Measurements from ENCODE around the gene PRSS56.

Gene PRSS56

DNA sequence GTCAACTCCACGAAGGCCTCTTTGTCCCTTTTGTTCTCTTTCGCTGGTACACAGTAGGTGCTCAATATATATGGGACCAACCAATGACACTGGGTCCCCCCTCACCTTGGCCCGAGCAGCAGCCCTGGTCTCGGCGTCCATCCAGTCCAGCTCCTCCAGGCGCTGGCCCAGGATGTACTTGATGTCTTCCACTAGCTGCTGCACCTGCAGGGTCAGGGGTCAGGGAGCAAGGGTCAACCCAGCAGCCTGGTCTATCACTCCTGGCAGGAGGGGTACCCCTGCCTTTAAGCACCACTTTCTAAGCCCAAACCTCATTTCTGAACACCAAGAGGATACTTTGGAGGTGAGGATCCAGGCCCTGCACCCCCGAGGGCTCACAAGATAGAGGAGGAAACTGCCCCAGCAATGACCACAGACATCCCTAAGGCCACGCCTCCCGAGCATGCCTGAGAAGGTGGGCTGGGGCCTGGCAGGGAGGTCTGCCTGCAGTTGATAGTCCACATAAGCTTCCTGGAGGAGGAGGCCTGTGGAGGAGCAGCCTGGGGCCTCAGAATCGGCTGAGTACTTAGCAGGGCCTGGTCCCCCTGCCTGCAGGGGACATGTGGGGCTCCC is 36.8 kb upstream of the PRSS56 start:
- Mint-ChIP-seq H3K4me3 (no peak overlapping the region), H3K27me3 (peaks cover 41% of the 10 kb centered on the region)
- intact Hi-C loops (cut with micrococcal nuclease), result no loop called here

DNA sequence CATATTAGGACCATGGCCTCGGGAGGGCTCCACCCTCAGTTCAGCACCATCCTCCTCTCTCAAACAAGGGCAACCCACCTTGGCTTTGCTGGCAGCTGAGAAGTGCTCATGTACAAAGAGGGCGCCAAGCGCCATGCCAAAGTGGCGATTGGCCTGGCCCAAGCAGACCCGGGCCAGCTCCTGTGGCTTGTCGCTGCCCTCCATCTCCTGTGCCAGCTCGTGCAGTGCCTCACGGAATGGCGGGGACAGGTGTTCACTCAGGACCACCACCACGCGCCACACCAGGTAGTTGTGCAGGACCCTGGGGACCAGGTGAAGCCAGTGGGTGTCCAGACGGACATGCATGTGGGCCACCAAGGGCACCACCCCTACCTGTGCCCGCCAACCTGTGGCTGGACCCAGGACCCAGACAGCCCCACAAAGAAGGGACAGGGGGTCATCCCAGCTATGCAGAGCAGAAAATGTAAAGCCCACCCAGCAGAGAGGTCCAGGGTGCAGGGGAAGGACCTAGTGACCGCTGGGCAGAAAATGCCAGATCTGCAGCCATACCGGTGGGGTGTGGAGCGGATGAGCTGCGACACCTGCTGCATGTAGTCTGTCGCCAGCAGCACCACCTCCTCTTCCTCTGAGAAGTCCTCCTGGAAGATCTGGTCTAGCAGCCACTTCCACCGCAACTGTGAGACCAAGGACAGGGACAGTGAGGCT is 36.1 kb upstream of the PRSS56 start:
- Mint-ChIP-seq H3K9me3 (no peaks in the 10 kb centered on the region), H3K27me3 (peaks cover 48% of the 10 kb centered on the region), H3K36me3 (ENCODE audit: low read depth) (no peaks in the 10 kb centered on the region), H3K27ac (no peak overlapping the region), H3K4me3 (no peak overlapping the region), H3K4me1 (ENCODE audit: low read depth) (no peaks in the 10 kb centered on the region)
- intact Hi-C loops (cut with micrococcal nuclease), result no loop called here

More for the DNA sequence above, 36.8 kb upstream of the PRSS56 start:
- Mint-ChIP-seq H3K4me1 (ENCODE audit: low read depth) (no peaks in the 10 kb centered on the region), H3K36me3 (ENCODE audit: low read depth) (no peaks in the 10 kb centered on the region), H3K9me3 (no peaks in the 10 kb centered on the region), H3K27ac (no peak overlapping the region)

DNA sequence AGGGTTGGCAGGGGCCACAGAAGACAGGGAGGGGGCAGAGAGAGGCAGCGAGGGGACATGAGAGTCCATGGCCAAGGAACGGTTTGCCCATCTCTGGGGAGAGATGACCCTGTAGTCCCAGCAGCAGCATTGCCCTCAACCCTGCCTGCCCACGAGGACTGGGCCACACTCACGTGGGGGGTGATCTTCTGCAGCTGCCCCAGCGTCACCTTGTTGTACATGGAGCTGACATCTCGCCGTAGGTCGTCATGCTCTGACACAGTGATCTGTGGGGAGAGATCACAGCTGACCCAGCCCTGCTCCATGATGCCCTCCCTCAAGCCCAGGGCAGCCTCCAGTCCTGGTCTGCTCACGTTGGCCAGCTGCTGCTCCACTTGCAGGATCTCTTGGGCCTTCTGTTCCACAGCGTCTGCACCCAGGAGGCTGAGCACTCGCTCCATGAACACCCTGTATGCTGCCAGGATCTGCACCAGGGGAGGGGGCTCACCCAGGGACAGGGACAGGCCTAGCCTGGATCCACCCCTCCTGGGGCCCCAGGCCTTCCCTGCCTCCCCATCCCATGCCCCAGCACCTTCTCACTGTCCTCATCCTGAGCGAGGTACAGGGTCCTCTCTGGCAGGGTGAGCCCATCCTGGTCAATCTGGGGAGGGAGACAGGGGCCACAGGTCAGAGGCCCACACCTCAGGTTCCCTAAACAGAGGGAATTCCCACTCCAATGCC is 35.4 kb upstream of the PRSS56 start:
- no peaks in the 10 kb centered on the region for H3K36me3 Mint-ChIP-seq (ENCODE audit: low read depth)
- no peak overlapping the region for H3K4me3 Mint-ChIP-seq
- no peaks in the 10 kb centered on the region for H3K4me1 Mint-ChIP-seq (ENCODE audit: low read depth)
- H3K27me3 Mint-ChIP-seq, result peaks cover 55% of the 10 kb centered on the region
- no peak overlapping the region for H3K27ac Mint-ChIP-seq
- intact Hi-C loops (cut with micrococcal nuclease), result no loop called here
- H3K9me3 Mint-ChIP-seq, result no peaks in the 10 kb centered on the region

DNA sequence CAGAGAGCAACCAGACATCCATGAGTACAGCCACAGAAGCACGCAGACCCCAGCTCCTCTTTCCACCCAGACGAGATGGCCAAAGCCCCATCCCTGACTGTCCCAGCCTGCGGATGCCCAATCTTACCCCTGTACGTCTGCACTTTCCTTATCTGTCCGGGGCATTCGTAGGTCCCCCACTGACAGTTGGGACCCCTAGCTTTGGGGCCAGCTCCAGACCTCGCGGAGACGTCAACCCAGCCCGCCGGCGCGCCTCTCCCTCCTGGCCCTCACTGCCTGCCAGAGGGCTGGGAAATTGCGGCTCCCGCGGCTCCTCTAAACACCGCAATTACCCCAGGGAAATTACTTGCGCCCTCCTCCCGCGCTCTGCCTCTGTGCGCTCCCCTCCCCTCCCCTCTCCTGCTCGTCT is 34.8 kb upstream of the PRSS56 start:
- peaks cover 60% of the 10 kb centered on the region for H3K27me3 Mint-ChIP-seq
- H3K4me3 Mint-ChIP-seq, result no peak overlapping the region
- H3K27ac Mint-ChIP-seq, result no peak overlapping the region
- no peaks in the 10 kb centered on the region for H3K4me1 Mint-ChIP-seq (ENCODE audit: low read depth)
- no peaks in the 10 kb centered on the region for H3K9me3 Mint-ChIP-seq
- H3K36me3 Mint-ChIP-seq (ENCODE audit: low read depth), result no peaks in the 10 kb centered on the region
- intact Hi-C loops (cut with micrococcal nuclease), result no loop called here

DNA sequence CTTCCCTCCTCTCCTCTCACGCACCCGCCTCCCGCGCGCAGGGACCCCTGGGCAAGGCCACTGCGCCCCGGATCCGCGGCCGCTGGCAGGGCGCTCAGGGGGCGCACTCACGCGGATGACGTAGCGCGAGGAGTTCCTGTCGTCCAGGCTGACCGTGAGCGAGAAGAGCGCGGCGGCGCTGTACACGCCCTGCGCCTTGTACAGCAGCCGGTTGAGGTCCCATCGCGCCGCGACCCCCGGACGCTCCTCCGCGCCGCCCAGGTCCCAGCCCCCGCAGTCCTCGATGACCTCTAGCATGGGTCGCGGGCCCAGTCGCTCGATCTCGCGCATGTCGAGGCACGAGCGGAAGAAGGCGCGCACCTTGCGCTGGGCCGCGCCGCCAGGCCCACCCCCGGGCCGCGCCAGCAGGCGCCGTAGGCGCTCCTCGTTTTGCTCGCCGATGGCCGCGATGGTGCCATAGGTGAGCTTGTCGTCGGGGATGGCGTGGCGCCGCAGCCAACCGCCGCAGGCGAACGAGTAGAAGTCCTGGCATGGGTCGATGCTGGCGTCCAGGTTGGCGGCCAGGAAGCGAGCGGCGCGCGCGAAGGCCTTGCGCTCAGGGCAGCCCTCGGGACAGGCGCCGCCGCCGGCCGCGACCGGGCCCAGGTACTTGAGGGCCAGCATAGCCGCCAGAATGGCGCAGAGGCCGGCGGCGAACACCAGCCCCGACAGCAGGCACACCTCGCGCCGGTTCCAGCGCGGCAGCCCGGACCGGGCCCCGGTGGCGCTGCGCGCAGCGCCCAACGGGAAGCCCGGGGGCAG is 34.2 kb upstream of the PRSS56 start:
- no peaks in the 10 kb centered on the region for H3K4me1 Mint-ChIP-seq (ENCODE audit: low read depth)
- no peak overlapping the region for H3K27ac Mint-ChIP-seq
- intact Hi-C loops (cut with micrococcal nuclease), result no loop called here
- H3K36me3 Mint-ChIP-seq (ENCODE audit: low read depth), result no peaks in the 10 kb centered on the region
- no peak overlapping the region for H3K4me3 Mint-ChIP-seq
- H3K9me3 Mint-ChIP-seq, result no peaks in the 10 kb centered on the region
- peaks cover 63% of the 10 kb centered on the region for H3K27me3 Mint-ChIP-seq

DNA sequence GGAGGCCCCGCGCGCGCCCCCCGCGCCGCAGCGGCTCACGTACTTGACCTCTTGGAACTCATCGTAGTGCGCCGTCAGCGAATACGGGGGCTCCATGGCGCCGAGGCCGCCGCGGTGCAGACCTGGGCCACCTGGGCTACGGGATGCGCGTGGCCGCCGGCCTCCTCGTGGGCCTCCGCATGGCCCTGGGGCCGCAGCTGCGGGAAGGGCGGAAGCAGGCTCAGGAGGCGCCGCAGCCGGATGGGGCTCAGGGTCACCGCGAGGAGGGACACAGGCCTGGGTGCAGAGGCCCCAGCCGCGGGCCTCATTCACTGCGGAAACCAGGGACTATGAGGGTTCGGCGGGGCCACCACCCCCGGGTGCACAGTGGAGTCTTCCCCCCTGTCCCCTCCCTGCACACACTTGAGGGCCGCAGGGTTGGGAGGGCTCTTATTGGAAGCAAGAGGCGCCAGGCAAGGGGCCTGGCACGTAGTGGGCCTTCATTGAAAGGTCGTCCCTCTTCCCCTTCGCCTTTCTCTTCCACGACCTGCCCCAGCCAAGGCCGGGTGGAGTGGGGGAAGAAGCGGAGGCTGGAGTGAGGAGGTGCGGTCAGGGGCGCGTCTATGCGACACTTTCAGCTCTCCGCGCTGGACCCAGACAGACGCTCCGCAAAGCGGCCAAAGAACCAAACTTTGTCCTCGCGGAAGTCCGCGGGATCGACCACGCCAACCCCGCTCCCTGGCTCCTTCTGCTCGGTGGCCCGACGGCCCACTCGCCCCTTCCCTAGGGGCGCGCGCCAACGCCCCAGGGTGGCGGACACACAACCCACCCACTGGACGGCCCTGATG is 33.4 kb upstream of the PRSS56 start:
- H3K4me3 Mint-ChIP-seq, result no peak overlapping the region
- intact Hi-C loops (cut with micrococcal nuclease), result no loop called here
- H3K27ac Mint-ChIP-seq, result no peak overlapping the region
- peaks cover 65% of the 10 kb centered on the region for H3K27me3 Mint-ChIP-seq
- no peaks in the 10 kb centered on the region for H3K9me3 Mint-ChIP-seq
- no peaks in the 10 kb centered on the region for H3K36me3 Mint-ChIP-seq (ENCODE audit: low read depth)
- H3K4me1 Mint-ChIP-seq (ENCODE audit: low read depth), result no peaks in the 10 kb centered on the region

DNA sequence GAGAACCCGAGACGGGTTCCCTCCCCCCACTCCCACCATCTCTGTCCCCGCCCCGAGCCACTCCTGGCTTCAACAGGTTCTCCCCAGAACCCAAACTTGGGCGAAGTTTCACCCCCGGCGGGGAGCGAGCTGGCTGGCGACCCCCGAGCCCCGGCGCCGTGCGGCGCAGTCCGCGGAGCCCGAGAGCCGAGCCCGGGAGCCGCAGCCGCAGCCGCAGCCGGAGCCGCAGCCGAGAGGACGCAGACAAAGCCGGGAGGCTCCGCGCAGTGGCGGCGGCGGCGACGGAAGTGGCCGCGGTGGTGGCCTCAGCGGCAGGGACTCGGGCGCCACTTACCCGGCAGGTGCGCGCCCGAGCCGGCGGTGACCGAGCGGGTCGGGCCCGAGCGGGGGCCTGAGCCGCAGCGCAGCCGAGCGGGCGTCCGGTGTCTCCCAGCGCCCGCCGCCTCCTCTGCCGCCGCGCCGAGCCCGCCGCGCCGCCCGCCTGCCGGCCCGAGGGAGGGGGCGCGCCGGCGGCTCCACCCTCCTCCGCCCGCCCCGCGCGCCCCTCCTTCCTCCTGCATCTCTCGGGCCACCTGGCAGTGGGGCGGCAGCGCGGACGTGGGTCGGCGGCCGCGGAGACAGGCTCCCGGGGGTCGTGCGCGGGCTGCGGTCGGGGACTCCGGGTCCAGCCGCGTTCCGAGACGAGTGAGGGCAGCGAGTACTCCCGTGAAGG is 32.6 kb upstream of the PRSS56 start, which contains the start of gene ECEL1:
Gene ECEL1 (minus strand): TSS at position 450 of the 712 bp plus-strand sequence. CDS start 1,181 bp downstream, outside the sequence.
- no peaks in the 10 kb centered on the region for H3K9me3 Mint-ChIP-seq
- no peaks in the 10 kb centered on the region for H3K36me3 Mint-ChIP-seq (ENCODE audit: low read depth)
- no peak within 1 kb of the TSS for H3K4me3 Mint-ChIP-seq
- intact Hi-C loops (cut with micrococcal nuclease), result no loop called here
- peaks cover 69% of the 10 kb centered on the region for H3K27me3 Mint-ChIP-seq
- no peak within 1 kb of the TSS for H3K27ac Mint-ChIP-seq
- H3K4me1 Mint-ChIP-seq (ENCODE audit: low read depth), result no peaks in the 10 kb centered on the region

DNA sequence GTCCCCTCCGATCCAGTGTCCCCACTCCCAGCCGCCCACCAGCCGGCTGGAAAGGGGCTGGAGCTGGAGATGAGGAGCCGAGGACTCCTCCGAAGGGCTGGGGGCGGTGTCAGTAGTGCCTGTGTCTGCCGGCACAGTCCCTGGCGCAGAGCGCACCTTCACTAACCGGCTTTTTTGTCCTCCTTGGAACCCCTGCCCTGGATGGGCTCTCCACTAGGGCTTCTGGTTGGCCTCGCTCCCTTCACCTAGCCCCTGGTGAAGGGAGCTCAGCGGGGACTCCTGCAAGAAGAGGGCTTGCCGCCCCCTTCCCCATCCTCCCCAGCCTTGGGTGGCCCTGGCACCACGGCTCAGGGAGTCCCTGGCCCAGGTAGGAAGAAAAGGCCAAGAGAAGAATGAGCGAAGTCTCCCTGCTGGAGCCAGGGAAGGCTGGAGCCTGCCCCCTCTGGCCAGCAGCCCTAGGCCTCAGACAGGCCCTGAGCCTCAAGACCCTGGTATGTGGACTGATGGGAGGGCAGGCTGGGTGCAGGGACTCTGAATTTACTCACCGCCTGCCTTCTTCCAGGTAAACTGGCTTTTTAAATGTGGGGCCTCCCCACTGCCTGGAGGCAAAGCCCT is 32.0 kb upstream of the PRSS56 start:
- no peaks in the 10 kb centered on the region for H3K4me1 Mint-ChIP-seq (ENCODE audit: low read depth)

DNA sequence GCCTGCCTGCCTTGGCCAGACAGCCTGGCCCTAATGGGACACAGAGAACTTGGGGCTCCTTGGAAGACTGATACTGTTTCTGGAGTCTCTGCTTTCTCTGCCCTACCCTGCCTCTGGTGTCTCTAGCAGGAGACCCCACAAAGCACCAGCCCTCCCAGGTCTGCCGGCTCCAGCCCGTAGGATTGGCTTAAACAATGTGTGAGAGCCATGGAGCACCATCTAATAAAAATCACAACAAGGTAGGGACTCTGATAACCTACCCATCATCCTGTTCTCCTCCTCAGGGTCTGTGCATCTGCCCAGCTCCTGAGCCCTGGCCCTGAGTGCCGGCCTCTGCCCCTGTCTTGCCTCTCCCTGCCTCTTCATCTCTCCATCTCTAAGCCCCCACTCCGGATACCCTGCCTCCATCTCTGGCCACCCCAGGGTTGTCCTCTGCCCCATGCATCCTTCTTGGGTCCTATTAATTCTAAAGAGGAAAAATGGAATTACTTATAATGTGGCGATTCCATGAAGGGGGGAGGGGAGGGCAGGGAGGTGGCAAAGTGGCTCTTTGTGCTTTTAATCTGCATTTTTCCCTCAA is 31.4 kb upstream of the PRSS56 start:
- Mint-ChIP-seq H3K27ac (no peak overlapping the region), H3K4me3 (no peak overlapping the region), H3K9me3 (no peaks in the 10 kb centered on the region), H3K36me3 (ENCODE audit: low read depth) (no peaks in the 10 kb centered on the region), H3K27me3 (peaks cover 71% of the 10 kb centered on the region), H3K4me1 (ENCODE audit: low read depth) (no peaks in the 10 kb centered on the region)
- intact Hi-C loops (cut with micrococcal nuclease), result no loop called here

More for the DNA sequence above, 32.0 kb upstream of the PRSS56 start:
- intact Hi-C loops (cut with micrococcal nuclease), result no loop called here
- peaks cover 73% of the 10 kb centered on the region for H3K27me3 Mint-ChIP-seq
- no peak overlapping the region for H3K4me3 Mint-ChIP-seq
- no peaks in the 10 kb centered on the region for H3K9me3 Mint-ChIP-seq
- H3K36me3 Mint-ChIP-seq (ENCODE audit: low read depth), result no peaks in the 10 kb centered on the region
- H3K27ac Mint-ChIP-seq, result no peak overlapping the region

DNA sequence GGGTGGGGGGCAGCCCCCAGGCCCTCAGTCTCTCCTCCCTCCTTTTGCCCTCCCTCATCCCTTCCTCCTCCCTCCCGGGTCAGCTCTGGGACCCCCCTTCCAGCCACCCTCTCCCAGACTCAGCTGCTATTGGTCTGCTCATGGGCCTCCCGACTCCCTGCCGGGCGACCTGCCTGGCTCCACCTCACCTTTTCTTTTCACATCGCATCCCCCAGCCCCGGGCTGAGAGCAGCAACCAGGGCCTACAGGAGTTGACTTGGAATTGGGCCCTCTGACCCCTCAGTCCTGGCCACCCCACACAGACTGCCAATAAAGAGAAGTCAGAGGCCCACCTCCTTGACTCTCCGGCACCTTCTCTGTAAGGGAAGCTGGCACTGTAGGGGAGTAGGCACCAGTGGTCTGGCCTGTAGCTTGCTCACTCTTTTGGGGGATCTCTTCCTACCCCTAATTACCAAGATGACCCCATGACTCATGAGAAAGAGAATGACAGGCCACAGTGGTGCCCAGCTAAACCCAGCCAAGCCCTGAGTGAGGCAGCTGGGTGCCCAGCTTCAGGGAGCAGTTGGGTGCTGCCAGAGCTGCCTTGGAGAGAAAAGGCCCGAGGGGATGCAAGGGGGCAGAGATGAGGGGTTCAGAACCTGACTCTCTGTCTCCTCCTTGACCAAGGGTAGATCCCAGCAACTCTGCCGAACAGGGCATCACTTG is 30.5 kb upstream of the PRSS56 start:
- Mint-ChIP-seq H3K36me3 (ENCODE audit: low read depth) (no peaks in the 10 kb centered on the region), H3K27ac (no peak overlapping the region), H3K27me3 (peaks cover 64% of the 10 kb centered on the region), H3K4me3 (no peak overlapping the region), H3K9me3 (no peaks in the 10 kb centered on the region), H3K4me1 (ENCODE audit: low read depth) (no peaks in the 10 kb centered on the region)
- intact Hi-C loops (cut with micrococcal nuclease), result no loop called here

DNA sequence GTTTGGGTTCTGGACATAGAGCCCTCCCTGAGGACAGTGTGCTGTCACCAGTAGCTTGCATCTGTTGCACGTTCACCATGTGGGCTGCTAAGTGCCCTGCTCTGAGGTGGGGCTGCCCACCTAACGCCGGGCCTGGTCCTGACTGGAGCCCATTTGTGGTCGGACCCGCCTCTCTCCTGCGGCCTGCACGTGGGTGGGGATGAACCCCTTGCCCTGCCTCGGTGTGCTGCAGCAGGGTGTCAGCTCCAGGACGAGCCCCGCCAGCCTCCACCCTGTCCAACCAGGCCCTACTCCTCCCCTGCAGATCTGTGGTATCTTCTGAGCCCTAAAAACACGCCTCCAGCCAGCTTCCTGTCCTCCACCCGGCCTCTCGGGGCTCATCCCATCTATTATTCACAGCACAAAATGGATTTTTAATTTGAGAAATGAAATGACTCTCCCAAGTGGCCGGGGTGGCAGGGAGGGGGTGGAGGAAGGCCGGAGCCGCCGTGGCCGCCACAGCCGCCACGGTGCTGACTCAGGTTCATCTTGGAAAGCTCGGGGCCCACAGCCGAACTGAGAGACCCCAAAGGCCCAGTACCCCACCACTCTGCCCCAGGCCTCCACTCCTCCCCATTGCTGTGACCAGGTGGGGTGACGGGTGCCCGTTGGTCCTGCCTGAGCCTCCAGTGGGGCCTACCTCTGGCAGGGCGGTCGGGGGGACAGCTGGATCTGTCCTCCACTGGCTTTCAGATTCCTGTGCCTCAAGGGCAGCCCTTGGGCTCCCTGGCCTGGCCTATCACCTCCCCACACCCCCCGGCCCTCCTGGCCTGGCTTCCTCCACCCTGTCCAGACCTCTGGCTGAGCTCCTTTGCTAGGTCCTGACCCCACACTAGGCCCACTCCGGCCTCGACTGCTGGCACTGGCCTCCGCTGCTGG is 29.7 kb upstream of the PRSS56 start:
- intact Hi-C loops (cut with micrococcal nuclease), result no loop called here

More for the DNA sequence above, 29.7 kb upstream of the PRSS56 start:
- Mint-ChIP-seq H3K4me3 (no peak overlapping the region), H3K9me3 (no peaks in the 10 kb centered on the region), H3K4me1 (ENCODE audit: low read depth) (no peaks in the 10 kb centered on the region), H3K36me3 (ENCODE audit: low read depth) (no peaks in the 10 kb centered on the region), H3K27ac (no peak overlapping the region), H3K27me3 (peaks cover 56% of the 10 kb centered on the region)
